ENCODE results near the gene USP14.

GRCh38 chr18:179499-179898 lies 21.1 kb downstream of the USP14 start:
- TF ChIP-seq POLR2A (IDR thresholded peaks at IDR 0.05) (no peak), CTCF (IDR thresholded peaks at IDR 0.05) (no peak)

Measured in tibial nerve (tissue), 3 donors.